Suppressor macrophage treated with lipopolysaccharide for 4 hours (primary cell): ENCODE results near the gene ZNF75A.

ENCODE experiments used
- DNase-seq: peaks from one replicate; pipeline ENCODE4 v3.0.0-alpha.2; 2020

ZNF75A gene

DNA sequence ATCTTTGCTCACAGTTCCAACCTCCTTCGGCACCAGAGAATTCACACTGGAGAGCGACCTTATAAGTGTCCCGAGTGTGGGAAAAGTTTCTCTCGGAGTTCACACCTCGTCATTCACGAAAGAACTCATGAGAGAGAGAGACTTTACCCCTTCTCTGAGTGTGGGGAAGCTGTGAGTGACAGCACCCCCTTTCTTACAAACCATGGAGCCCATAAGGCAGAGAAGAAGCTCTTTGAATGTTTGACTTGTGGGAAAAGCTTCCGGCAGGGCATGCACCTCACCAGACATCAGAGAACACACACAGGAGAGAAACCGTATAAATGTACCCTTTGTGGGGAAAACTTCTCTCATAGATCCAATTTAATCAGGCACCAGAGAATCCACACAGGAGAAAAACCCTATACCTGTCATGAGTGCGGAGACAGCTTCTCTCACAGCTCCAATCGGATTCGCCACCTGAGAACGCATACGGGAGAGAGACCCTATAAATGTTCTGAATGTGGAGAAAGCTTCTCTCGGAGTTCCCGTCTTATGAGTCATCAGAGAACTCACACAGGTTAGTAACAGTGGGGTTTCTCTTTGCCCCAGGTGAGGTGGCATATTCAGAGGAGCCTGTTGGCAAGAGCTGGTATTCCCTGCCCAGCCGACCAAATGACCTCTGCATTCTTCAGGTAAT is 15.2 kb upstream of the ZNF75A start:
- DNase-seq: no peak

DNA sequence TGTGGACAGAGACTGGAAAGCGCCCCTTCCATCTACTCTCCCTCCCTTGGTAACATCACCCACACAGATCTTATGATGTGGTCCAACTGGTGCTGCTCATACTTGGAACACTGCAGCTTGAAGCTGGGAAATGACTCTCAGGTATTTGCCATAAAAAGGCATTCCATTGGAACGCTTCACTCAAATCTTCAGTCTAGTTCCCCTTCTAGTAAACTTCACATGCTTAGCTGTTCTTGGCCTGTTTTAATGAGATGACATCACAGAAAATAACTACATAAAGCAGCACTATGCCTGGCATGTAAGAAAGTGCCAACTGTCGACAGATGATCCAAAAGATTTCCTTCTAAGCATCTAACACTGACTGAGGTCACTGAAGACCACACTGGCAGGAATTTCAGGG is 12.7 kb upstream of the ZNF75A start:
- no peak for DNase-seq

DNA sequence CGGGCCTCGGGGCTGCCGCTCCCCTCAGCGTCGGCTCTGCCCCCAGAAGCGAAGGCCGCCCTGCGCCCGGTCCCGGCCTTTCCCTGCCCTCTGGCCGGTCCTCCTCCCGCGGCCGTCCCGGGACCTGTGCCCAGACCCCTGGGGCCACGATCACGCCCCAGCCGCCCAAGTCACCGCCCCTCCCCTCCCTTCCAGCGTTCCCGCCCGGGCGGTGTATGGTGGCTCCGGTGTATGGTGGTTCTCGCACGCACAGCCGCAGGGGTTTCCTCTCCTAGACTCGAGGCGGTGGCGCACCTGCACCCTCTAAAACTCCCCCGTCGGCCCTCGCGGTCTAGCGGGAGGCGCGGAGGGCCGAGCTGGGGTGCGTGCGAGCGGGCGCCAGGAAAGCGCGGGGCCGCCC is 10.1 kb upstream of the ZNF75A start:
- DNase-seq: no peak

DNA sequence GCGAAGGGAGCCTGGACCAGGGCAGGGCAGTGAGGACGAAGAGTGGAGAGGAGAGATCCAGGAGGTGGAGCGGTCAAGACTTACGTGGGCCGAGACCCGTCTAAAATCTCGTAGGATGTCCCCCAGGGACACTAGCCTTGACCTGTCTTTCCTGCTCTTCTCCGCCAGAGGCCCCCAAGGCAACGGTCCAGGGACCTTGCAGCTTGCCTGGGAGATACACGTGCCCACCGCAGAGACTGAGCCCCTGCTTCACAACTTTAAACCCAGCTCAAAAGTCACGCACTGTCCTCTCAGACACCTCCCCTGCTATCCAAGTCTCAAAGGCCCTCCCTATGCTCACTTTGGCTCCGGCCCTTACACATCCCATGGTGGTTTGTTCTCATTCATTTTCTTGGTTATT is 9.5 kb upstream of the ZNF75A start:
- no peak for DNase-seq

DNA sequence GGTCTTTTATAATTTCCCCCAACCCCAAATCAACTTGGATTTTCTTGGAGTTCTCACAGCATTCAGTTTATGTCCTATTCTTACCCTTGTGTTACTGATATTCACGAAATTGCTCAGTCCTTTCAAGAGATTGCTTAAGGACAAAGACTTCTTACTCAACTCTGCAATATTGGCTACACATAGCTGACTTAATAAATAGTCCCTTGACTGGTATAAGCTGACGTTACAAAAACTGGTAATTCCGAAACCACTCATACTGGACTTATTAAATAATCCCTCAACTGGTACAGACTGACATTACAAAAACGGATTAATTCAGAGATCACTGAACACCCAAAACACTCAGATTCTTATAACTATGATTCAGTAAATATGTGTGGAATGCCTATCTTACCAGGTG is 927 bp upstream of the ZNF75A start:
- peak; percentile 27 for DNase-seq

DNA sequence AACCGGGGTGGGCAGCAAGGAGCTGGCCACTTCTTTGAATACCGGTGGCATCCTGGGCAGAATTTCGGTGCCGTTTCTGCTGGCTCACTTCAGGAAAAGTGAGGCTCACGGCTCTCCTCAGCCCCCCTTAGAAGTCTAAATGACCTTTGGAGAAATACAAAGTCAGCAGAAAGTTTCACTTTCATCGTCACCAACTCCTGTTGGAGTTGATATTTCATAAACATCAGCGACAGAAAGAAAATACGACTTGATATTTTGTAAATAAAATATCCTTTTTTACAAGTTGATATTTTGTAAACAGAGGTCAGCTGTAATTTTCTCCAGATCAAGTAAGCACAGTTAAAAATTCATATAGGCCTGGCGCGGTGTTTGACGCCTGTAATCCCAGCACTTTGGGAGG is 781 bp downstream of the ZNF75A start:
- DNase-seq: no peak

DNA sequence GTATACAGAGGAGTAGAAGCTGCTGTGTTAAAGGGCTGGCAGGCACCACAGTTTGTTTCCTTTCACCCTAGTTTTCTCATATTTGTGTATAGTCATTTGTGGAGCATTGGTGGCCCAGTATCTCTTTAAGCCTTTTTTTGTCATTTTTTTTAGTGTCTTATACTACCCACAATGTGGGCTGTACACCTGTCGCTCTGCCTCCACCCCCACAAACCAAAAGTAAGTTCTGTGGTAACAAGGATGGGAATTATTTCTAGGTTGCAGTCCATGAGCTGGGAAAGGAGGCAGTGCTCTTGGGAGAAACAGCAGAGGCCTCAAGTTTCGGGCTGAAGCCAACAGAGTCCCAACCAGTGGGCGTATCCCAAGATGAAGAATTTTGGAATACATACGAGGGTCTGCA is 6.2 kb downstream of the ZNF75A start:
- no peak for DNase-seq

DNA sequence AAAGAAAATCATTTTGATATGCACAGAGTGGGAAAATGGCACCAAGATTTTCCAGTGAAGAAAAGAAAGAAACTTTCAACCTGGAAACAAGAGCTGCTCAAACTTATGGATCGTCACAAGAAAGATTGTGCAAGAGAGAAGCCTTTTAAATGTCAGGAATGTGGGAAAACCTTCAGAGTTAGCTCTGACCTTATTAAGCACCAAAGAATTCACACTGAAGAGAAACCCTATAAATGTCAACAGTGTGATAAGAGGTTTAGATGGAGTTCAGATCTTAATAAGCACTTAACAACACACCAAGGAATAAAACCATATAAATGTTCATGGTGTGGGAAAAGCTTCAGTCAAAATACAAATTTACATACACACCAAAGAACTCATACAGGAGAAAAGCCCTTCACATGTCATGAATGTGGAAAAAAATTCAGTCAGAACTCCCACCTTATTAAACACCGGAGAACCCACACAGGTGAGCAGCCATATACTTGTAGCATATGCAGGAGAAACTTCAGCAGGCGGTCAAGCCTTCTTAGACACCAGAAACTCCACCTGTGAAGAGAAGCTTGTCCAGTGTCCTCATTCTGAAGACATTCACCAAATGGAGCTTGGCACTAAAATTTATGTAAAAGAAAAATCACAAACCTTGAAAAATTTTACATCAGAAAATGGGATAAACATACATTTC is 12.2 kb downstream of the ZNF75A start:
- DNase-seq: peak; percentile 3

DNA sequence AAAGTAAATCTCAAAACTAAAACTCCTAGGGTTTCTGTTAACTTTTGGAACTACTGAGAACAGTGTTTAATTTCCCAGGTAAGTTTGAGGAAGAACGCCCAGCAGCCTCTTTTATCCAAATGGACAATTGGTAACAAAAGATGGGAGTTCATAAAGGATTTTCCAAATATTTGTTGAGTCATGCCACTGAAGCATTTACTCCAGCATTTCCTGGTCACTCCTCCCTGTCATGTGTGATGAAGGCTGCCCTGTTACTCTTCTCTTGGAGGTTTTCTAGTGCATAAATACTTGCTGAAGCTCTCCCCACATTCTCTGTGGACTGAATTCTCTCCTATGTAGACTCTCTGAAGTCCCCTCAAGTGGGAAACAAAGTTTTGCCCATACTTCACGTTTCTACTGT is 16.5 kb downstream of the ZNF75A start:
- DNase-seq: no peak

DNA sequence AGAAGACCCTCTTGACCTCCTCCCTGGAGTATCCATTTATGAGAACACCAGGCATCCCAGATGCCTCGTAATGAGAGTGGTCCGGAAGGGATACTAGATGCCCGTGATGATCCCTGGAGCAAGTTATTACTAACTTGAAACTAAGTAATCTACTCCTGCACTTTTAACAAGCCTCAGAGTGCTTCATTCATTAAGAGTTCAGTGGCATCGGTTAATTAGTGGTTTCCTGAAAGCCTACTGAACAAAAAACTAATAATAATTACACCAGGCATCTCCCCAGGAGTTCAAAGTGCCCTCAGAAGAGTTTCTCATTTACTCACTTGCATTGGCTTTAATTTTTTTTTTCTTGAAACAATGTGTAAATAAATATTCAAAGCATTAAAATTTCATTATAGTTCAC is 22.2 kb downstream of the ZNF75A start:
- no peak for DNase-seq

DNA sequence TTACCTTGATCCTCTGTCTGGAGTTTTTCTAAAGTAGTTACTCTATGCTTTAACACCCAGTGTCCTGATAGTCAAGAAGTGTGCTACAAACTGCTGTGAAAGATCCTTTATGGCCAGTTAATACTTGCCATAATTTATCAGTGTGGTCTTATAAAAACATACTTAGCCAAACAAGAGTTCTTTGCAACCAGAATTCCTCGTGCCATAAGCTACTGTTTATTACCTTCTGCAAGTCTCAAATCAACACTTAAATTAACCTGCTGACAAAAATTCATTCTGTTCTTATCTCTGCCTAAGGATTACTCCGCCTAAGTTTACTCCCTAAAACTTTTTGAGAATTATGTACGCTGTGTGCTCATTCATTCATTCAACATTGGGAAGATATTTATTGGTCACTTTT is 22.8 kb downstream of the ZNF75A start:
- DNase-seq: no peak

DNA sequence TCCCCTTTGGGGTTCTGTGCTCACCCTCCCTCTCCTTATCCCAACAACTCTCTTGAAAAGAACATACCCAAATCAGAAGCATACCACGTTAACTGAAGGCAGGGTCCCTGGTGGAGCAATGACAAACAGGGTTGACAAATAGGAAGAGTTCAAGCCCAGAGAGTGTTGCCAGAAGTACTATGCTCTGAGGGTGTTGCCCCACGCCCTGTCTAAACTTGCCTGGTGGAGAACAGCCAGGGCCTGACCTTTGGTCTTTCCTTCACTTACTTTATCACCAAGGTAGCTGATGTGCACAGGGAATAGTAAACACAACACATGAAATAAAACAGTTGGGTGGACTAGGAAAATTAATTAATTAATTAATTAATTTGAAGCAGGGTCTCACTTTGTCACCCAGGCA is 23.3 kb downstream of the ZNF75A start:
- no peak for DNase-seq

DNA sequence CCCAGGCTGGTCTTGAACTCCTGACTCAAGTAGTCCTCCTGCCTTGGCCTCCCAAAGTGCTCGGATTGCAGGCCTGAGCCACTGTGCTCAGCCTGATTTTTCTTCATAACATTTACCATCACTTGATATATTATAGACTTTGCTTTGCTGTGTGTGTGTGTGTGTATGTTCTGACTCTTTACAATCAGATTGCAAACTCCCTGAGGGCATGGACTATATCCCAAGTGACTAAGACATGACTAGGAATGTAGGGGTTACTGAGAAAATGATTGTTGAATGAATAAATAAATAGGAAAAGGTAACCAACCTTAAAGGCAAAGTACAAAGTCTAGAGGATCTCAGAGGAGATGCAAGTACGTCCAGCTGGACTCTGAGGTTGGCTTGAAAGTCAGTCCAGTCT is 40.7 kb downstream of the ZNF75A start:
- no peak for DNase-seq

DNA sequence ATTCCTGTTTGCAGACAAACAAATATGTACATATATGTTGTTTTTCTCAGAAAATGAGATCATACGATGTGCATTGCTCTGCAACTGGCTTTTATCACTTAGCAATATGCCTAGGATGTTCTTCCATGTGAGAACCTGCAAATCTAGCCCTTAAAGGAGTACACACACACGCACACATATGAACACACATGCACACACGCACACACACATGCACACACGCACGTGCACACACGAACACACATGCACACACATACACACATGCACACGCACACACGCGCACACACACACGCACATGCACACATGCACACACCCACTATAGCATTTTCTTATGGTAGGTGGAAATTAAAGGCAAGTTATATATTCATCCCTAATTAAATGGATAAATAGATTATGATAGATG is 42.3 kb downstream of the ZNF75A start:
- no peak for DNase-seq

DNA sequence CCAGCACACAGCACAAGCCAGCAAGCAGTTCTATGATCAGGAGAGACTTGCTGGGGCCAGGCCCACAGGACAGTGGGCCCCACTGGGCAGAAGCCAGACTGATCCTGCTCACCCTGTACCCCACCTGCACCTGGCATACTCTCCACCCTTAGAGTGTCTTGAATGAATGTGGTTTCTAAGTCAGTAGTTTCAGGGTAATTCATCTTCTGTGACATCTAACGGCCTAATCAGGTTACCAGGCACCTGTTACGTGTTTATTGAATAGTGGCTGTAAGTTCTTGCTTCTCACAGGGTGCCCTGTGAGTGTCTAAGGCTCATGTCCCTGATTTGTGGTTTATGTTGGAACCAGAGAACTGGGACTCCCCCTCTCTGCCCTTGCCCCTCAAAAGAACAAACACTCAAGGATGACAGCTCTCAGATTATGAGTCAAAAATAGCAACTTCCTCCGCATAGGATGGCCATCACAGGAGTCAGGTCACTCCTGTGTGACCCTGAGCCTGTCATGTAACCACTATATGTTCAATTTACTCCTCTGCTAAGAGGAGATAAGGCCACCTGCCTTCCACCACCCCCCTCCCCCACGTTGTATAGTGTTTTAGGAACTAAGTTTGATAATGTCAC is 43.4 kb downstream of the ZNF75A start:
- no peak for DNase-seq

DNA sequence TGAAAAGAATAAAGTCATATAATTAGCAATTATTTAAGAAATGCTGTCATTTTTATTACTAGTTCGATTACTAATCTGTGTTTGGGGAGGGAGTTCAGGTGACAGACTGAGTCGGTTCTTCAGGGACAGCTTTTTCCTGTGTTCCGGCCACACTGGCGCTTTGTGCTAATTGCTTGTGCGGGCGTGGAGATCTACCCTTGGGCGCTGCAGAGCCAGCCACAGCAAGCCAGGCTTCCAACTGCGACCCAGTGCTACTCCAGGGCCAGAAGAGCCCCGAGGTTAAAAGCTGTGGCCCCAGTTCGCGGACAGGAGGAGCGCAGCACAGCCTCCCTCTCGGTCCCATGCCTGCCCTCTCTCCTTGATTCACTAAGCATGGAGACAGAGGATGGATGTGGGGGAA is 43.9 kb downstream of the ZNF75A start:
- DNase-seq: no peak

DNA sequence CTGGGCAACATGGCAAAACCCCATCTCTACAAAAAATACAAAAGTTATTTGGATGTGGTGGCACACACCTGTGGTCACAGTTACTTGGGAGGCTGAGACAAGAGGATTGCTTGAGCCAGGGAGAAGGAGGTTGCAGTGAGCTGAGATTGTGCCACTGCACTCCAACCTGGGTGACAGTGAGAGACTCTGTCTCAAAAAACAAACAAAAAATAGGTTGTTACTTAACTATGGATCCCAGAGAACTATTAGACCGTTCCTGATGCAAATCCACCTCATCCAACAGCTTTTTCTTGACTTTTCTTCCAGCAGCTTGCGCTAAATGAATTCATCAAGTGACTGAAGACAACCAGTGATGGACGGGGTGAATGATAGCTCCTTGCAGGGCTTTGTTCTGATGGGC is 50.3 kb downstream of the ZNF75A start, which contains the start of gene OR2C1:
OR2C1 (plus strand) TSS at position 301 of the 400 bp plus-strand sequence; CDS start at position 353, 52 bp downstream.
- DNase-seq: no peak

DNA sequence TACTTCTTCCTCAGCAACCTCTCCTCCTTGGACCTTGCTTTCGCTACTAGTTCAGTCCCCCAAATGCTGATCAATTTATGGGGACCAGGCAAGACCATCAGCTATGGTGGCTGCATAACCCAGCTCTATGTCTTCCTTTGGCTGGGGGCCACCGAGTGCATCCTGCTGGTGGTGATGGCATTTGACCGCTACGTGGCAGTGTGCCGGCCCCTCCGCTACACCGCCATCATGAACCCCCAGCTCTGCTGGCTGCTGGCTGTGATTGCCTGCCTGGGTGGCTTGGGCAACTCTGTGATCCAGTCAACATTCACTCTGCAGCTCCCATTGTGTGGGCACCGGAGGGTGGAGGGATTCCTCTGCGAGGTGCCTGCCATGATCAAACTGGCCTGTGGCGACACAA is 50.8 kb downstream of the ZNF75A start:
- DNase-seq: no peak

DNA sequence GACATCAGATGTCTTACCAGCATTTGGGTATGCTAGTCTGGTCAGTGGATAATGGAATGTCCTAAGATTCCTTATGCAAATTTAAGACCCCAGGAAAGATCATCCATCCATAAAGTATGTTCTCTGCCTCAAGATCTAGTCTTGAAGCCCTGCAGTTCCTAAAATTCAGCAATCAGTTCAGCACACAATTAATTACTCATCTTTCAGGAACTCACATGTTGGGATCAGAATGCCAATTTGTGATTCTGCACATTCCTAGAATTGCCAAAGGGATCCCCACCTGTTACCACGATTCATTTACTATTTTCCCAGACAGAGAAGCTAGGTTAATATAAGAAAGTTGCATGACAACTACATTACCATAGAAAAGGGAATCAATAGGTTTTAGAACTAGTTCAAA is 53.6 kb downstream of the ZNF75A start:
- DNase-seq: no peak

DNA sequence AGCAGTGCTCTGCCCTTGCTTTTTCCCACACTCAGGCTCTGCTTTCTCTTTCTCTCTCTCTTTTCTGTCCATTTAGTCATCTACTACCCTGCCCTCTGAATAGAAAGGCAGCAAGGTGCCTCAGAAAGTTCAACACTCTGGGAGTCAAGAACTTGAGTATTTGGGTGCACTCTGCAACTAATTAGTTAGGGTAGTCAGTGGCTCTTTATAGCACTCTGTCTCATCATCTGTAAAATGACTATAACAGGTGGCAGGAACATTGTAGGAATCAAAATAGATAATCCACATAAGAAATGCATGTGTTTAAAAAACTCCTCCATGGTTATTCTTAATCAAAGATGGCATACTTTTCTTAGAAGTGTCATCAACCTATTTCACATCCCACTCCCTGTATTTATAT is 57.6 kb downstream of the ZNF75A start:
- no peak for DNase-seq

DNA sequence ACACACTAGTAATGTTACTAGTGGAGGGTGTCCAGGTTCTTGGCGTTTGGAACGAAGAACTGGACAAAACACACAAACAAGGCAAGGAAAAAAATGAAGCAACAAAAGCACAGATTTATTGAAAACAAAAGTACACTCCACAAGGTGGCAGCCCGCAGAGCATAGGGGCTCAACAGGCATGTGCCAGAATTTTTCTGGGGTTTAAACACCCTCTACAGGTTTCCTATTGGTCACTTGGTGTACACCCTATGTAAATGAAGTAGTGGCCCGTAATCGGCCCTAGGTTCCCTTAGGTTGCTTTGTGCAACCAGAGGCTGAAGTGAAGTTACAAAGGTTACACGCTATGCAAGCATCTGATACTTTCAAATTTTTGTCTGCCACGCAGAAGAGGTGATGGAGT is 58.5 kb downstream of the ZNF75A start:
- no peak for DNase-seq

DNA sequence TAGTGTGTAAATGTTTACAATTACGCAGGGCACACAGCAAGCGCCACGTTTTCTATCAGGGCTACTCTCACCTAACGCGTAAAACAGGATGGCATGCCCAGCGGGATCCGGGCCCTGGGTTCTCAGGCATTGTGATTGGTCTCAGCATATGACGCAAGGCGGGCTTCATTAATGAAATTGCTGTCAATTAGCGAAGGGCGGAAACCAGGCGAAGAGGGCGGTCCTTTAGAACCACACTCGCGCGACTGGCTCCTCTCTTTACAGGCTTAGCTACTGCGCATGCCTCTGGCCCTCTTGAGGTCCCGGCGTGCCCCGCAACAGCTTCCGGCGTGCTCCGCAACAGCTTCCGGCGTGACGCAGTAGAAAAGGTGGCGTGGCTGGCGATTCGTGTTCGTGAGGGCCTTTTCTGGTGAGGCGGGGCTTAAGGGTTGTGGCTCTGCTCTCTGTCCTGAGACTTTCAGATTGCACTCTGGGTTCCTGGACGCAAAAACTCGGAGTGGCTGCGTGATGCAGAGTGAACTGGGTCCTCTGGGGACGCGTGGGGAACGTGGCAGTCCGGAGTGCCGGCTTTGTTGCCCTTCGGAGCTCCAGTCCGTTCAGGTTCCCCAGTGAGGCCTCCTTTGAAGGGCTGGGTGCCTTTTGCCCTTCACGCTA is 59.6 kb downstream of the ZNF75A start:
- peak; percentile 81 for DNase-seq
